Astrocyte of the spinal cord (primary cell): Measurements from ENCODE around the gene ZNF367.

ENCODE experiments used
- DNase-seq: peaks from one replicate; pipeline ENCODE4 v3.0.0; 2011; ENCODE audit warnings: low read depth, low spot score
- H3K4me3 ChIP-seq: 2 replicates; pipeline ENCODE4 v1.5.1; 2011; ENCODE audit warnings: low read depth, mild to moderate bottlenecking, low read length, moderate library complexity
- in situ Hi-C: cut with HindIII; loops from 2 replicates; pipeline ENCODE4 v1.10.0; 2017; ENCODE audit warnings: low sequenced_read_pairs
- TF ChIP-seq, protein P1 (sequence below): IDR thresholded peaks from 2 replicates; pipeline ENCODE4 v1.5.1; 2012; ENCODE audit warnings: low read depth, mild to moderate bottlenecking, low read length, inconsistent platforms

Gene ZNF367

DNA sequence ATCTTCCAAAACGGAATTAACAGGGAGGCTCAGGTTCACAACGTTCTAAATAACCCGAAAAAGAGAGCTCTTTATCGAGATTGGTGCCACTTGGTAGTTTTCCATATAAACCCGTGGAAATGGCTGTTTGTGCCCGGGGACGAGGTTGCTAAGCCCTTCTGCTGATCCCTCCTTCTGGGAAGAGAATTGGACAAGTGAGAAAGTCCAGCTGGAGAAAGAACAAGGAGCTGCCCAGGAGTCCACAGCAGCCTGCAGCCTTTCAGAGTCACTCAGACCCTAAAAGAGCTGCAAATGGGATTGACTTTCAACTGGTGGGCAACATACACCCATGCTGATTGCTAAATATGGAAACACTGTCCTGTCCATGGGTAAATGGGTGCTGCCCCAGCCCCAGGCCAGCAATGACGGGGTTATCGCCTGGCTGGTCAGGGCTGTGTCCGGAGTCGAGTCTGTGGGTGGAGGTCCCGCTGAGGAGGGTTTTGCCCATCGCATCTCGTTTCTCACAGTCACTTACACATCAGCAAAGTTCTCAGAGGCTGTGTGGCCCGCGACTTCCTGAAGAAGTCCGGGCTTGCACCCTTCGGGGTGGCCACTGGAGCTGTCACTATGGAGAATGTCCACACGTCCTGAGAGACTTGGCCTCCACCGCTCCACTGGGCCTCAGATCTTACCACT lies 75.5 kb downstream of the ZNF367 start:
- TF ChIP-seq, protein P1, sequence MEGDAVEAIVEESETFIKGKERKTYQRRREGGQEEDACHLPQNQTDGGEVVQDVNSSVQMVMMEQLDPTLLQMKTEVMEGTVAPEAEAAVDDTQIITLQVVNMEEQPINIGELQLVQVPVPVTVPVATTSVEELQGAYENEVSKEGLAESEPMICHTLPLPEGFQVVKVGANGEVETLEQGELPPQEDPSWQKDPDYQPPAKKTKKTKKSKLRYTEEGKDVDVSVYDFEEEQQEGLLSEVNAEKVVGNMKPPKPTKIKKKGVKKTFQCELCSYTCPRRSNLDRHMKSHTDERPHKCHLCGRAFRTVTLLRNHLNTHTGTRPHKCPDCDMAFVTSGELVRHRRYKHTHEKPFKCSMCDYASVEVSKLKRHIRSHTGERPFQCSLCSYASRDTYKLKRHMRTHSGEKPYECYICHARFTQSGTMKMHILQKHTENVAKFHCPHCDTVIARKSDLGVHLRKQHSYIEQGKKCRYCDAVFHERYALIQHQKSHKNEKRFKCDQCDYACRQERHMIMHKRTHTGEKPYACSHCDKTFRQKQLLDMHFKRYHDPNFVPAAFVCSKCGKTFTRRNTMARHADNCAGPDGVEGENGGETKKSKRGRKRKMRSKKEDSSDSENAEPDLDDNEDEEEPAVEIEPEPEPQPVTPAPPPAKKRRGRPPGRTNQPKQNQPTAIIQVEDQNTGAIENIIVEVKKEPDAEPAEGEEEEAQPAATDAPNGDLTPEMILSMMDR: no peak
- in situ Hi-C loops: no loop called here
- DNase-seq: no peak
- H3K4me3 ChIP-seq: no peak overlapping the region

DNA sequence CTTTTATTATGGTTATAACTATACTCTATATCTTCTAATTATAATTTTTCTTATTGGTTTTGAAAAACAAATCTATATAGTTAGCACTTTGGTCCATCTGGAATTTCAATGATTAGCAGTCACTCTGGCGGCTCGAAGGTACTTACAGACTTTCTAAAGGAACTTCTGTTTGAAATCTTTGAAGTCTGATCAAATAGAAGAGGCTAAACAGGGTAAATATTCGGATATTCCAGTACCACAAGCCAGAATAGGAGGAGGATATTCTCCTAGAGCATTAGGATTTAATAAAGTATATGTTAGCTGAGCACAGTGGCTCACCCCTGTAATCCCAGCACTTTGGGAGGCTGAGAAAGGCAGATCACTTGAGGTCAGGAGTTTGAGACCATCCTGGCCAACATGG lies 77.5 kb downstream of the ZNF367 start:
- in situ Hi-C loops: no loop called here
- TF ChIP-seq, protein P1: no peak
- DNase-seq: no peak
- H3K4me3 ChIP-seq: no peak overlapping the region

DNA sequence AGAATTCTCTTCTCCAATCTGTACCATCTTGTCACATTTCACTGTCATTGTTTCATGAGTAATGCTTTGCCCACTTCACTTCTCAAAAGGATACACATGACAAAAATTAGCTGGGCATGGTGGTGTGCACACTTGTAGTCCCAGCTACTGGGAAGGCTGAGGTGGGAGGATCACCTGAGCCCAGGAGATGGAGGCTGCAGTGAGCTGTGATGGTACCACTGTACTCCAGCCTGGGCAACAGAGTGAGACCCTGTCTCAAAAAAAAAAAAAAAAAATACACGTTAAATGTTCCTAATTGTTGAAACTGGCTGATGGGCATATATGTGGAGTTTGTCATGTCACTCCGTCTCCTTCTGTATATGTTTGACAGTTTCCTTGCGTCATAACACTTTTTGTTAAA lies 79.9 kb downstream of the ZNF367 start:
- in situ Hi-C loops: no loop called here
- no peak overlapping the region for H3K4me3 ChIP-seq
- TF ChIP-seq, protein P1: no peak
- DNase-seq: no peak
